A549 (cell line): ENCODE results near the gene MFNG. TPM values are rescaled to one million over a fixed set of nuclear protein-coding genes. Genes with fewer than 3 reads are reported as not detected.

ENCODE experiments used
- ATAC-seq, 2 experiments: fragments of 200-7000 bp in 1 of 2; fragments of >200 bp in 1 of 2; cut with Nextera tagmentation in 1 of 2; cut with Tn5 transposase in 1 of 2; 3 replicates each; pipeline versions ENCODE4 v1.8.0 to v1.9.1; 2018 to 2020; ENCODE audit warnings: mild to moderate bottlenecking in 1 of 2, moderate library complexity in 1 of 2
- CTCF ChIA-PET: fragments of 300-600 bp; sonication (Branson Sonifier 250); formaldehyde crosslinking; extraction: SDS; loops from one replicate; lab custom pipeline; 2021; ENCODE audit warnings: antibody characterized with exemption, inconsistent platforms; lab: Yijun Ruan, JAX
- POLR2A ChIA-PET: fragments of 350-600 bp; formaldehyde crosslinking; extraction: SDS; loops from one replicate; lab custom pipeline; 2021; ENCODE audit warnings: antibody characterized with exemption, inconsistent platforms; lab: Yijun Ruan, JAX
- DNase-seq, 2 experiments: peaks; one replicate each; pipeline versions ENCODE4 v3.0.0 to v3.0.0-alpha.2; 2011 to 2016; ENCODE audit warnings: low read depth in 1 of 2, low spot score in 1 of 2
- FAIRE-seq: peaks from 2 replicates; lab custom pipeline; 2011; peaks lifted over from hg19 to GRCh38; lab: Jason Lieb, UNC
- H3K27ac ChIP-seq, 2 experiments: fragments of >200 bp; sonication (Bioruptor Twin); formaldehyde crosslinking; 3 replicates each; pipeline ENCODE4 v1.5.1; 2016 to 2017
- H3K4me1 ChIP-seq: fragments of >200 bp; sonication (Bioruptor Twin); formaldehyde crosslinking; 3 replicates; pipeline ENCODE4 v1.6.1; 2016
- H3K4me2 ChIP-seq: fragments of >200 bp; sonication (Bioruptor Twin); formaldehyde crosslinking; 3 replicates; pipeline ENCODE4 v1.6.1; 2016
- H3K4me3 ChIP-seq: fragments of >200 bp; sonication (Bioruptor Twin); formaldehyde crosslinking; 3 replicates; pipeline ENCODE4 v1.5.1; 2016
- H3K9me3 ChIP-seq: fragments of >200 bp; sonication (Bioruptor Twin); formaldehyde crosslinking; 3 replicates; pipeline ENCODE4 v1.6.1; 2016
- CBX8 ChIP-seq: fragments of 200-600 bp; sonication (generic); IDR thresholded peaks from 2 replicates; pipeline ENCODE4 v1.6.1; 2016
- EHMT2 ChIP-seq: fragments of 200-600 bp; sonication (generic); IDR thresholded peaks from 2 replicates; pipeline ENCODE4 v1.6.1; 2016; ENCODE audit warnings: antibody characterized with exemption, low read depth, mild to moderate bottlenecking, moderate library complexity
- HDAC2 ChIP-seq: fragments of 200-600 bp; sonication (generic); IDR thresholded peaks from 2 replicates; pipeline ENCODE4 v1.6.1; 2016
- HEYL ChIP-seq: fragments of 250-450 bp; sonication (Bioruptor Pico); IDR thresholded peaks from 2 replicates; pipeline ENCODE4 v1.8.0; 2021; ENCODE audit warnings: mild to moderate bottlenecking, moderate library complexity
- HOXB13 ChIP-seq: fragments of 250-450 bp; sonication (Bioruptor Pico); IDR thresholded peaks from 2 replicates; pipeline ENCODE4 v1.5.0; 2020; ENCODE audit warnings: low read depth, mild to moderate bottlenecking, moderate library complexity
- HOXB5 ChIP-seq: fragments of 250-450 bp; sonication (Bioruptor Pico); IDR thresholded peaks from 2 replicates; pipeline ENCODE4 v1.5.0; 2020; ENCODE audit warnings: mild to moderate bottlenecking, moderate library complexity
- JUN ChIP-seq, 2 experiments: fragments of >200 bp; sonication (Bioruptor Twin); formaldehyde crosslinking; IDR thresholded peaks; 2 replicates in 1 of 2; 3 replicates in 1 of 2; pipeline ENCODE4 v1.6.1; 2016 to 2017
- KDM1A ChIP-seq: fragments of 200-600 bp; sonication (generic); IDR thresholded peaks from 2 replicates; pipeline ENCODE4 v1.6.1; 2016; ENCODE audit warnings: low read depth, mild to moderate bottlenecking
- MYC ChIP-seq: IDR thresholded peaks from 2 replicates; pipeline ENCODE4 v1.6.1; 2012; ENCODE audit warnings: mild to moderate bottlenecking, inconsistent platforms, low read length, improper control_type of control experiment, borderline replicate concordance
- POLR2A ChIP-seq: IDR thresholded peaks from 2 replicates; pipeline ENCODE4 v1.6.1; 2012; ENCODE audit warnings: mild to moderate bottlenecking, low read length
- RARB ChIP-seq: fragments of 250-450 bp; sonication (Bioruptor Pico); IDR thresholded peaks from 2 replicates; pipeline ENCODE4 v1.8.0; 2021; ENCODE audit warnings: mild to moderate bottlenecking, moderate library complexity
- RCOR1 ChIP-seq: fragments of 150-350 bp; IDR thresholded peaks from 2 replicates; pipeline ENCODE4 v1.6.1; 2014; ENCODE audit warnings: antibody characterized with exemption, low read length, low read depth
- SMC3 ChIP-seq: fragments of >200 bp; sonication (Bioruptor Twin); formaldehyde crosslinking; IDR thresholded peaks from 3 replicates; pipeline ENCODE4 v1.6.1; 2018; ENCODE audit warnings: inconsistent platforms
- SREBF2 ChIP-seq: fragments of 450-650 bp; IDR thresholded peaks from 2 replicates; pipeline ENCODE4 v1.6.1; 2014; ENCODE audit warnings: mild to moderate bottlenecking, moderate library complexity
- ZFP36 ChIP-seq: fragments of 450-650 bp; IDR thresholded peaks from 2 replicates; pipeline ENCODE4 v1.6.1; 2014; ENCODE audit warnings: borderline replicate concordance; ENCODE audit not compliant: partially characterized antibody
- ZSCAN20 ChIP-seq: fragments of 250-450 bp; sonication (Bioruptor Pico); IDR thresholded peaks from 2 replicates; pipeline ENCODE4 v1.8.0; 2022; ENCODE audit warnings: mild to moderate bottlenecking, moderate library complexity
- WGBS: methylation state at CpG from one replicate; pipeline ENCODE4 v1.1.6; 2017; ENCODE audit errors: missing lambda C conversion rate; 5-methylcytosine and 5-hydroxymethylcytosine counted together
- polyA plus RNA-seq, 4 experiments: library from polyadenylated mRNA; depleted of rRNA in 3 of 4; stranded (reverse); fragments of >200 nt; fragmentation: RNase III in 1 of 4; extraction: RNeasy Plus Mini Kit Qiagen cat#74134 plus additional on column Dnase treatment in 1 of 4; gene quantifications; 2 replicates in 3 of 4; 3 replicates in 1 of 4; pipeline ENCODE4 v1.2.3, GENCODE V29; 2011 to 2017
- TF ChIP-seq, protein P1 (sequence below): fragments of >200 bp; sonication (Bioruptor Twin); formaldehyde crosslinking; IDR thresholded peaks from 2 replicates; pipeline ENCODE4 v1.6.1; 2016
- TF ChIP-seq, protein P2 (sequence below): IDR thresholded peaks from 2 replicates; pipeline ENCODE4 v1.6.1; 2012
- TF ChIP-seq, protein P3 (sequence below): fragments of >200 bp; sonication (Bioruptor Twin); formaldehyde crosslinking; IDR thresholded peaks from 3 replicates; pipeline ENCODE4 v1.5.1; 2016
- TF ChIP-seq, protein P4 (sequence below): fragments of 250-450 bp; sonication (Bioruptor Pico); IDR thresholded peaks from 2 replicates; pipeline ENCODE4 v1.5.0; 2020; ENCODE audit warnings: low read depth, mild to moderate bottlenecking, moderate library complexity

MFNG gene
- polyA plus RNA-seq, 2 of the 4 experiments (the other 2 are of a cell fraction): 1.2 to 1.8 TPM

DNA sequence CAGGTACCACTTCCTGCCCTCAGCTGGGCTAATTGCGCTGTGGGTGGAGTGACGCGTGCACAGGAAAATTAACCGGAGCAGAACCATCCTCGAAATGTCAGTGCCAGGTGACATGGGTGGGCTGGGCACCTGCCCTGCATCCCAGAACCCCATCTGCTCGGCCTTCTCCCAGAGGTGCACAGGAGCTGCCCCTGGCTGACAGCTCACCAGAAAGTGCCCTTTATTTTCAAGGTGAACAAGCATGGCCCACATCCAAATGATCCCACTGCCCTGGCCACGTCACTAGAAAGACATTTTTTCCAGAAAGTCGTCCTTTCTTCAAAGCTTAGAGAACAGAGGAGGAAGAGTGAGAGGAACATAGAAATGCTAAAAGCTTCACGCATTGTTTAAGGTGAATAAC, 54.8 kb downstream of the MFNG start:
- ATAC-seq: no peak
- POLR2A ChIA-PET: no interaction called here
- CTCF ChIA-PET: interaction anchor here (0.7 to 6.9 kb wide), 6 partner anchors 11 to 172 kb away, joined by 3 to 130 read pairs (median 26); no protein-coding TSS in a partner anchor
- TF ChIP-seq JUN (IDR thresholded peaks at IDR 0.05): no peak
- no peak for TF ChIP-seq RCOR1
- TF ChIP-seq SREBF2: no peak
- no peak for TF ChIP-seq CBX8
- TF ChIP-seq POLR2A: no peak
- TF ChIP-seq HDAC2: no peak
- no peak for TF ChIP-seq HEYL
- TF ChIP-seq, protein P1, sequence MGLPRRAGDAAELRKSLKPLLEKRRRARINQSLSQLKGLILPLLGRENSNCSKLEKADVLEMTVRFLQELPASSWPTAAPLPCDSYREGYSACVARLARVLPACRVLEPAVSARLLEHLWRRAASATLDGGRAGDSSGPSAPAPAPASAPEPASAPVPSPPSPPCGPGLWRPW: no peak
- no peak for TF ChIP-seq HOXB13 (CRISPR knock-in tag)
- TF ChIP-seq, protein P2, sequence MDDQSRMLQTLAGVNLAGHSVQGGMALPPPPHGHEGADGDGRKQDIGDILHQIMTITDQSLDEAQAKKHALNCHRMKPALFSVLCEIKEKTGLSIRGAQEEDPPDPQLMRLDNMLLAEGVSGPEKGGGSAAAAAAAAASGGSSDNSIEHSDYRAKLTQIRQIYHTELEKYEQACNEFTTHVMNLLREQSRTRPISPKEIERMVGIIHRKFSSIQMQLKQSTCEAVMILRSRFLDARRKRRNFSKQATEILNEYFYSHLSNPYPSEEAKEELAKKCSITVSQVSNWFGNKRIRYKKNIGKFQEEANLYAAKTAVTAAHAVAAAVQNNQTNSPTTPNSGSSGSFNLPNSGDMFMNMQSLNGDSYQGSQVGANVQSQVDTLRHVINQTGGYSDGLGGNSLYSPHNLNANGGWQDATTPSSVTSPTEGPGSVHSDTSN: no peak
- TF ChIP-seq SMC3: no peak
- TF ChIP-seq, protein P3, sequence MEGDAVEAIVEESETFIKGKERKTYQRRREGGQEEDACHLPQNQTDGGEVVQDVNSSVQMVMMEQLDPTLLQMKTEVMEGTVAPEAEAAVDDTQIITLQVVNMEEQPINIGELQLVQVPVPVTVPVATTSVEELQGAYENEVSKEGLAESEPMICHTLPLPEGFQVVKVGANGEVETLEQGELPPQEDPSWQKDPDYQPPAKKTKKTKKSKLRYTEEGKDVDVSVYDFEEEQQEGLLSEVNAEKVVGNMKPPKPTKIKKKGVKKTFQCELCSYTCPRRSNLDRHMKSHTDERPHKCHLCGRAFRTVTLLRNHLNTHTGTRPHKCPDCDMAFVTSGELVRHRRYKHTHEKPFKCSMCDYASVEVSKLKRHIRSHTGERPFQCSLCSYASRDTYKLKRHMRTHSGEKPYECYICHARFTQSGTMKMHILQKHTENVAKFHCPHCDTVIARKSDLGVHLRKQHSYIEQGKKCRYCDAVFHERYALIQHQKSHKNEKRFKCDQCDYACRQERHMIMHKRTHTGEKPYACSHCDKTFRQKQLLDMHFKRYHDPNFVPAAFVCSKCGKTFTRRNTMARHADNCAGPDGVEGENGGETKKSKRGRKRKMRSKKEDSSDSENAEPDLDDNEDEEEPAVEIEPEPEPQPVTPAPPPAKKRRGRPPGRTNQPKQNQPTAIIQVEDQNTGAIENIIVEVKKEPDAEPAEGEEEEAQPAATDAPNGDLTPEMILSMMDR: no peak
- no peak for TF ChIP-seq KDM1A
- TF ChIP-seq ZSCAN20: no peak
- TF ChIP-seq RARB (CRISPR knock-in tag): no peak
- TF ChIP-seq EHMT2: no peak
- TF ChIP-seq, protein P4, sequence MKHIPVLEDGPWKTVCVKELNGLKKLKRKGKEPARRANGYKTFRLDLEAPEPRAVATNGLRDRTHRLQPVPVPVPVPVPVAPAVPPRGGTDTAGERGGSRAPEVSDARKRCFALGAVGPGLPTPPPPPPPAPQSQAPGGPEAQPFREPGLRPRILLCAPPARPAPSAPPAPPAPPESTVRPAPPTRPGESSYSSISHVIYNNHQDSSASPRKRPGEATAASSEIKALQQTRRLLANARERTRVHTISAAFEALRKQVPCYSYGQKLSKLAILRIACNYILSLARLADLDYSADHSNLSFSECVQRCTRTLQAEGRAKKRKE (CRISPR knock-in tag): no peak
- no peak for TF ChIP-seq MYC
- 54% methylated on average over 9 of the region's 9 CpGs for WGBS
- peaks cover 61% of the 10 kb centered on the region for H3K4me1 ChIP-seq
- peak in 1 of 2 experiments; percentile 24 for DNase-seq
- peaks cover 7% of the 10 kb centered on the region for H3K9me3 ChIP-seq
- no peak for FAIRE-seq
- H3K27ac ChIP-seq: peak overlapping the region; percentile 95 to 97
- no peak overlapping the region for H3K4me3 ChIP-seq
- peak overlapping the region; percentile 77 for H3K4me2 ChIP-seq

DNA sequence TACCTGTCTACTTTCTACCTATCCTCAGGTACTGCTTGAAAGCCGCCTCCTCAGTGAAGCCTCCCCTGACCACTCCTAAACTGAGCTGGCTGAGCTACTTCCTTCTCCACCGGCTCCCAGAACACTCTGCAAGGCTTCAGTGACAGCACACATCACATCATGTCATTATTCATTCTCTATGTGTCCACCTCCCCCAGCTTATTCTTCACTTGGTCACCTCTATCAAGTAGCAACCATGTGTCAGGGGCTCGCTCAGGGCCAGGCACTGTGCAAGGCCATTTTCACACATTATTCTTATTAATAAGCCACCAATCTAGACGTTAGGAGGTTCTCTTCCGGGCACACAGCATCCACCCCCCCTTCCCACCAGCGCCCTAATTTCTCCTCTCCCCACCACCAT, 55.2 kb downstream of the MFNG start:
- POLR2A ChIA-PET: no interaction called here
- TF ChIP-seq KDM1A (no peak), ZFP36 (peak; percentile 13), SREBF2 (no peak), HOXB5 (CRISPR knock-in tag) (no peak)
- TF ChIP-seq, protein P2: no peak
- 70% methylated on average over 6 of the region's 6 CpGs for WGBS

More for the DNA sequence above, 55.2 kb downstream of the MFNG start:
- ATAC-seq (no peak), DNase-seq (no peak), FAIRE-seq (no peak)
- peaks cover 64% of the 10 kb centered on the region for H3K4me1 ChIP-seq
- peak overlapping the region; percentile 77 for H3K4me2 ChIP-seq
- H3K4me3 ChIP-seq: no peak overlapping the region
- peaks cover 7% of the 10 kb centered on the region for H3K9me3 ChIP-seq
- peak overlapping the region; percentile 95 to 97 for H3K27ac ChIP-seq
- CTCF ChIA-PET: interaction anchor here (2.9 to 6.9 kb wide), 6 partner anchors 19 to 171 kb away, joined by 10 to 130 read pairs (median 28); no protein-coding TSS in a partner anchor
